GM15510 (cell line): ENCODE results near the gene PSMC6.

Experiments
- POLR2A ChIP-seq: IDR thresholded peaks from 3 replicates; pipeline ENCODE4 v1.6.1; 2011; ENCODE audit warnings: borderline replicate concordance; ENCODE audit not compliant: insufficient read length; ENCODE audit errors: extremely low read depth

Gene PSMC6

GRCh38 chr14:52706724-52707706, at the start of gene PSMC6:
PSMC6 (plus strand) TSS chr14:52707200; CDS start chr14:52707220, 20 bp downstream.
- TF ChIP-seq POLR2A, result peak; percentile 84

DNA sequence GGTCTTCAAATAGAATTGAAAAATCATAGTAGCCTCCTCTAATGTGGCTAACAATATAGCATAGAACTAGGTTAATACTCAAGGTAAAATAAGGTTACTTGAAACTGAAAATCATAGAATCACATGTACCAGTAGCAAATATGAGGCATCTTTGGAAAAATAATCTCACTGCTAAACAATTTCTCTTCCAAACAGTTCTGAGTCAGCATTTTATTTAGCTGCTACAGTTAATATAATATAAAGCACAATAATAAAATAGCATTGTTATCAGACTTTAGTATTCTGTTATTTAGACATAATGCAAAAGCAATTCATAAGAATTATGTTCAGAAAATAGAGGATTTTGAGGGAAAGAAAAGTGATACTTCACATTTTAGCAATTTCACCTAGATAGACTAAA, 46.7 kb upstream of the PSMC6 start:
- no peak for TF ChIP-seq POLR2A

GRCh38 chr14:52660832-52661231, 46.2 kb upstream of the PSMC6 start:
- no peak for TF ChIP-seq POLR2A

GRCh38 chr14:52661314-52661713, 45.7 kb upstream of the PSMC6 start:
- TF ChIP-seq POLR2A, result no peak

DNA sequence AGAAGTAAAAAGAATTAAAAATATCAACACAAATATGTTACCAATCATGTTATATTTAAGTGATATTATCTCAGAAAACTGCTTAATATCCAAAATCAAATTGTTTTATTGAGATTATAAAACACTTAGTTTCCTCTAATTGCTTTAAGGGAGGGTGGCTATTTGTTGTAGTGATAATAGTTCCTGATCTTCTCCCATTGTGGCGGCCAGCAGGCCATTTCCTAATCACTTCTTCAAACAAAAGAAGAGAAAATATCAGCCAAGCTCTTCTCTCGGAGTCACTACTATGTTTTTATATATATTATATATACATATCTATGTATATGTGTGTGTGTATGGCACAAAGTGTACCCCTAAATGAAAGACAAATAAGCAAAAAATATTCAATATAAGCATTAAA, 43.1 kb upstream of the PSMC6 start:
- no peak for TF ChIP-seq POLR2A

GRCh38 chr14:52678591-52678990, 28.4 kb upstream of the PSMC6 start:
- no peak for TF ChIP-seq POLR2A

- TF ChIP-seq POLR2A, result no peak
Measured at GRCh38 chr14:52683985-52684520, 22.9 kb upstream of the PSMC6 start.

GRCh38 chr14:52686176-52686575, 20.8 kb upstream of the PSMC6 start:
- TF ChIP-seq POLR2A, result no peak

GRCh38 chr14:52690983-52691760, 15.8 kb upstream of the PSMC6 start:
- no peak for TF ChIP-seq POLR2A

DNA sequence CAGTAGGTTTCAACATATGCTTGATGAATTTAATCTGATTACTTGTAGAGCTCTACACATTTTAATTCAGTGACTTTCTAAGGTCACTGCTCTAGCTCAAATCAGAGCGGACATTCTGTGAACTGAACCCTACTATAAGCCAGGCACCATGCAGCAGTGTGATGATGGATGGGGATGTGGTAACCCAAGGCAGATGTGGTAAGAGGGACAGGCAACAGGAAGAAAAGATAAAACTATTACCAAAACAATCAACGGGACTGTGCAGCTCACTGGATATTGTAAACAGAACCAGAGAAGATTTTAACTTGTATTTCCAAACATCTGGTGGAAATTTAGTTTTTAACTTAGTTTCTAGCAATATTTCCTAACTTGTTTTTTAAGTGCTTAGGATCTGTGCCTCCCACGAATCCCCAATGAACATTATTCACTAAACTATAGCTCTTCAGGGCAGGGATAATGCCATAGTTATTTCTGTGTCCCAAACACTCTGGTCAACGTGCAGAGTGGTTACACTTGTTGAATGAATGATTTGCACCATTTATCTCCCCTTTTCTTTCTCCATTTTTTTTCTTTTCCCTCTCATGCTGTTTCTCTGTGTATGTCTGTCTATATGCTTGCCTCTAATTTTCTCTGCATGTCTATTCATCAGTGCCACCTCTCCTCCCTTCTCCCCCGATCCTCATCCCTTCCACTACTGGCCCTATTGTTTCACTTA, 14.6 kb upstream of the PSMC6 start:
- TF ChIP-seq POLR2A, result no peak

- no peak for TF ChIP-seq POLR2A
Measured at GRCh38 chr14:52693036-52693435, 14.0 kb upstream of the PSMC6 start.

GRCh38 chr14:52693532-52693931, 13.5 kb upstream of the PSMC6 start:
- TF ChIP-seq POLR2A, result no peak

GRCh38 chr14:52694761-52695480, 12.1 kb upstream of the PSMC6 start:
- TF ChIP-seq POLR2A, result peak; percentile 33
